Measurements from ENCODE around the gene DCTD. TPM values are rescaled to one million over a fixed set of nuclear protein-coding genes. Genes with fewer than 3 reads are reported as not detected.

DCTD gene
- total RNA-seq, 1 donor from 2014 or later: 93.4 TPM

DNA sequence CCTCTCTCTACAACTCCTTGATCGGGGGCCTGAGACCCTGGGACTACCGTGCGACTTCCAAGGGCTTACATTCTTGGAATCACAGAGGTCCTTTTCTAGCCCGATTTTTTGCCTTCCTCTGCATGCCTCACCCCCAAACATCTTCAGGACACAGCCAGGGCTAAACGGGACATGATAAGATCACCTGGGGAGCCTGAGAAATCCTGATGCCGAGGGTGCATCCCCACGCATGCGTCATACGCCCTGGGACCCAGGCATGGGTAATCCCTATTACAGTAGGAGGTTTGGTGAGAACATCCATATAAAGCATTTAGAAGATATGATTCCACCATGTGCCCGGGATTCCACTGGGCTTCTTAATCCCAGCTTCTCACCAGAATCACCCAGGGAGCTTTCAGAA is 77.1 kb downstream of the DCTD start:
- no peak overlapping the region for H3K9ac ChIP-seq
- no peaks in the 10 kb centered on the region for H4K20me1 ChIP-seq (ENCODE audit: low read depth)
- peaks cover 5% of the 10 kb centered on the region for H3K9me3 Mint-ChIP-seq
- H2AFZ ChIP-seq (replicated peaks): no peak overlapping the region
- H3K4me2 ChIP-seq: no peak overlapping the region
- H3K79me2 ChIP-seq (ENCODE audit: low read depth): no peaks in the 10 kb centered on the region
- no peak overlapping the region for H3K4me3 ChIP-seq
- no peak overlapping the region for H3K27ac ChIP-seq
- DNase-seq (ENCODE audit: low spot score): no peak
- H3F3A ChIP-seq (ENCODE audit: low read depth): no peaks in the 10 kb centered on the region
- no peaks in the 10 kb centered on the region for H3K9me3 ChIP-seq (ENCODE audit: low read depth)
- H3K36me3 ChIP-seq: no peaks in the 10 kb centered on the region
- no peak overlapping the region for H3K27ac Mint-ChIP-seq
- H3K27me3 Mint-ChIP-seq (ENCODE audit: insufficient read depth, low read depth): peaks cover 6% of the 10 kb centered on the region
- no peaks in the 10 kb centered on the region for H3K36me3 Mint-ChIP-seq
- H3K27me3 ChIP-seq: no peaks in the 10 kb centered on the region
- H3K4me1 ChIP-seq: peaks cover 9% of the 10 kb centered on the region
- no peak overlapping the region for H3K4me3 Mint-ChIP-seq
- TF ChIP-seq EZH2 (IDR thresholded peaks at IDR 0.05) (no peak), CTCF (IDR thresholded peaks at IDR 0.05) (no peak), EZH2phosphoT487 (IDR thresholded peaks at IDR 0.05) (no peak)
- peaks cover 2% of the 10 kb centered on the region for H3K4me1 Mint-ChIP-seq

Other genes starting within 250 kb of the DCTD start
- gene WWC2, start 181.9 kb upstream of the DCTD start, total RNA-seq (ENCODE audit: low replicate concordance): 31.7 and 39.6 TPM in 2 replicates